ENCODE data around the gene COPZ1.
"Not testable (repeated sequence)": the region's sequence is repeated elsewhere in the genome, so short reads cannot be mapped to it uniquely, and the experiment has no call there.

Gene COPZ1

GRCh38 chr12:54312309-54312708 lies 12.6 kb upstream of the COPZ1 start:
- DNase-seq; H4K12ac ChIP-seq (ENCODE audit: low read depth, low read length); H3K9me3 ChIP-seq (ENCODE audit: insufficient read depth, low read depth, low read length); H3K4me3 ChIP-seq (ENCODE audit: low read depth, low read length); H3K18ac ChIP-seq (ENCODE audit: low read length); H3K4me1 ChIP-seq (ENCODE audit: control insufficient read depth in 1 of 2, insufficient read depth in 2 of 2, low read length in 2 of 2); H4K8ac ChIP-seq (ENCODE audit: low read depth, low read length); H2AFZ ChIP-seq (ENCODE audit: insufficient read depth, low read length, poor library complexity); H3K14ac ChIP-seq (ENCODE audit: low read length); H3K79me2 ChIP-seq (ENCODE audit: control insufficient read depth, insufficient read depth, low read length, poor library complexity); H2BK12ac ChIP-seq (ENCODE audit: low read length); H2AK5ac ChIP-seq (ENCODE audit: low read length); H3K4me2 ChIP-seq (ENCODE audit: low read length); H3K4ac ChIP-seq (ENCODE audit: low read depth, low read length); H3K23ac ChIP-seq (ENCODE audit: low read length); H3K27ac ChIP-seq (ENCODE audit: low read depth, low read length); H3K27me3 ChIP-seq (ENCODE audit: insufficient read depth, low read length); H3K9ac ChIP-seq (ENCODE audit: low read length); H3K36me3 ChIP-seq (ENCODE audit: control insufficient read depth in 1 of 2, insufficient read depth in 2 of 2, low read length in 2 of 2); H4K91ac ChIP-seq (ENCODE audit: low read depth, low read length); H3K79me1 ChIP-seq (ENCODE audit: low read length); H2BK5ac ChIP-seq (ENCODE audit: low read depth, low read length, poor library complexity); H2BK120ac ChIP-seq (ENCODE audit: insufficient read depth, low read length, poor library complexity): not testable (repeated sequence)
- WGBS (ENCODE audit: extremely low coverage, insufficient coverage, insufficient read length): no CpG with 5 or more reads among the region's 7 CpGs

DNA sequence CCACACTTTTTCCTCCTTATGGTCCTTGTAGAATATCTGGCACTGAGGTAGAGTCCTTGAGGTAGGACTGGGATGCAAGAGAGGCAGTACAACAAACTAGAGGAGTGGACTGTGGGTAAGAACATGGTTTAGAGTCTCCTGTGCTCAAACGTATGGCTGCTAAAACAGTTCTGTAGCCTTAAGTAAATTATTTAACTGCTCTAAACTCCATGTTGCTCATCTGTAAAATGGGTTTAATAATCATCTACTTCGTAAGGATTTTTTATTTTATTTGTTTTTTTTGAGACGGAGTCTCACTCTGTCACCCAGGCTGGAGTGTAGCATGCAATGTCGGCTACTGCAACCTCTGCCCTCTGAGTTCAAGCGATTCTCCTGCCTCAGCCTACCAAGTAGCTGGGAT lies 3.6 kb upstream of the COPZ1 start:
- Histone ChIP-seq H2AK5ac (ENCODE audit: low read length) (no peak overlapping the region), H4K91ac (ENCODE audit: low read depth, low read length) (no peak overlapping the region), H3K4me2 (ENCODE audit: low read length) (no peak overlapping the region), H4K8ac (ENCODE audit: low read depth, low read length) (no peak overlapping the region), H3K4ac (ENCODE audit: low read depth, low read length) (no peak overlapping the region), H2BK120ac (ENCODE audit: insufficient read depth, low read length, poor library complexity) (no peak overlapping the region), H3K27me3 (ENCODE audit: insufficient read depth, low read length) (no peaks in the 10 kb centered on the region), H3K27ac (ENCODE audit: low read depth, low read length) (no peak overlapping the region), H3K18ac (ENCODE audit: low read length) (no peak overlapping the region), H2BK5ac (ENCODE audit: low read depth, low read length, poor library complexity) (no peak overlapping the region), H4K12ac (ENCODE audit: low read depth, low read length) (no peak overlapping the region), H3K79me1 (ENCODE audit: low read length) (peaks cover 7% of the 10 kb centered on the region), H3K4me1 (ENCODE audit: control insufficient read depth in 1 of 2, insufficient read depth in 2 of 2, low read length in 2 of 2) (peaks cover 0 to 3% of the 10 kb centered on the region in 2 experiments), H3K4me3 (ENCODE audit: low read depth, low read length) (no peak overlapping the region), H3K14ac (ENCODE audit: low read length) (no peak overlapping the region), H3K9me3 (ENCODE audit: insufficient read depth, low read depth, low read length) (no peaks in the 10 kb centered on the region), H3K9ac (ENCODE audit: low read length) (no peak overlapping the region), H2BK12ac (ENCODE audit: low read length) (no peak overlapping the region), H3K23ac (ENCODE audit: low read length) (no peak overlapping the region), H2AFZ (ENCODE audit: insufficient read depth, low read length, poor library complexity) (no peak overlapping the region), H3K36me3 (ENCODE audit: control insufficient read depth in 1 of 2, insufficient read depth in 2 of 2, low read length in 2 of 2) (no peaks in the 10 kb centered on the region), H3K79me2 (ENCODE audit: control insufficient read depth, insufficient read depth, low read length, poor library complexity) (peaks cover 2% of the 10 kb centered on the region)
- no peak for DNase-seq
- no CpG with 5 or more reads among the region's 5 CpGs for WGBS (ENCODE audit: extremely low coverage, insufficient coverage, insufficient read length)

GRCh38 chr12:54325442-54326109 lies 645 bp downstream of the COPZ1 start:
- H3K4me3 ChIP-seq (ENCODE audit: low read depth, low read length): peak overlapping the region; percentile 90
- peak overlapping the region; percentile 88 for H3K4me2 ChIP-seq (ENCODE audit: low read length)
- not testable (repeated sequence) for H3K79me2 ChIP-seq (ENCODE audit: control insufficient read depth, insufficient read depth, low read length, poor library complexity); H3K79me1 ChIP-seq (ENCODE audit: low read length); H2AK5ac ChIP-seq (ENCODE audit: low read length); H2BK5ac ChIP-seq (ENCODE audit: low read depth, low read length, poor library complexity); H2AFZ ChIP-seq (ENCODE audit: insufficient read depth, low read length, poor library complexity); H3K27me3 ChIP-seq (ENCODE audit: insufficient read depth, low read length); H3K36me3 ChIP-seq (ENCODE audit: control insufficient read depth in 1 of 2, insufficient read depth in 2 of 2, low read length in 2 of 2); H3K23ac ChIP-seq (ENCODE audit: low read length); H3K9me3 ChIP-seq (ENCODE audit: insufficient read depth, low read depth, low read length); H2BK12ac ChIP-seq (ENCODE audit: low read length); H3K18ac ChIP-seq (ENCODE audit: low read length)
- H2BK120ac ChIP-seq (ENCODE audit: insufficient read depth, low read length, poor library complexity): peak overlapping the region; percentile 27
- H3K27ac ChIP-seq (ENCODE audit: low read depth, low read length): peak overlapping the region; percentile 29
- H3K4ac ChIP-seq (ENCODE audit: low read depth, low read length): peak overlapping the region; percentile 84
- H3K9ac ChIP-seq (ENCODE audit: low read length): peak overlapping the region; percentile 87
- H4K91ac ChIP-seq (ENCODE audit: low read depth, low read length): peak overlapping the region; percentile 52
- H4K8ac ChIP-seq (ENCODE audit: low read depth, low read length): peak overlapping the region; percentile 77
- H4K12ac ChIP-seq (ENCODE audit: low read depth, low read length): peak overlapping the region; percentile 55
- peak overlapping the region; percentile 61 for H3K14ac ChIP-seq (ENCODE audit: low read length)
- H3K4me1 ChIP-seq (ENCODE audit: control insufficient read depth in 1 of 2, insufficient read depth in 2 of 2, low read length in 2 of 2): peaks cover 3 to 10% of the 10 kb centered on the region in 2 experiments
- peak; percentile 10 to 58 for DNase-seq
- no CpG with 5 or more reads among the region's 22 CpGs for WGBS (ENCODE audit: extremely low coverage, insufficient coverage, insufficient read length)

- H3K27me3 ChIP-seq (ENCODE audit: insufficient read depth, low read length): no peaks in the 10 kb centered on the region
- H2BK120ac ChIP-seq (ENCODE audit: insufficient read depth, low read length, poor library complexity): no peak overlapping the region
- H3K9me3 ChIP-seq (ENCODE audit: insufficient read depth, low read depth, low read length): no peaks in the 10 kb centered on the region
- H2BK5ac ChIP-seq (ENCODE audit: low read depth, low read length, poor library complexity): no peak overlapping the region
- H2AK5ac ChIP-seq (ENCODE audit: low read length): no peak overlapping the region
- DNase-seq: no peak
- no peak overlapping the region for H2AFZ ChIP-seq (ENCODE audit: insufficient read depth, low read length, poor library complexity)
- peak overlapping the region; percentile 25 for H3K27ac ChIP-seq (ENCODE audit: low read depth, low read length)
- no peak overlapping the region for H3K14ac ChIP-seq (ENCODE audit: low read length)
- H3K79me1 ChIP-seq (ENCODE audit: low read length): peaks cover 10% of the 10 kb centered on the region
- H3K4me1 ChIP-seq (ENCODE audit: control insufficient read depth in 1 of 2, insufficient read depth in 2 of 2, low read length in 2 of 2): peaks cover 6 to 16% of the 10 kb centered on the region in 2 experiments
- H3K23ac ChIP-seq (ENCODE audit: low read length): no peak overlapping the region
- H4K91ac ChIP-seq (ENCODE audit: low read depth, low read length): peak overlapping the region; percentile 13
- no peak overlapping the region for H4K12ac ChIP-seq (ENCODE audit: low read depth, low read length)
- H3K4ac ChIP-seq (ENCODE audit: low read depth, low read length): no peak overlapping the region
- H2BK12ac ChIP-seq (ENCODE audit: low read length): no peak overlapping the region
- WGBS (ENCODE audit: extremely low coverage, insufficient coverage, insufficient read length): no CpG with 5 or more reads among the region's 6 CpGs
- H3K4me2 ChIP-seq (ENCODE audit: low read length): no peak overlapping the region
- no peak overlapping the region for H3K18ac ChIP-seq (ENCODE audit: low read length)
- H3K9ac ChIP-seq (ENCODE audit: low read length): no peak overlapping the region
- H3K4me3 ChIP-seq (ENCODE audit: low read depth, low read length): no peak overlapping the region
- H4K8ac ChIP-seq (ENCODE audit: low read depth, low read length): no peak overlapping the region
- no peaks in the 10 kb centered on the region for H3K36me3 ChIP-seq (ENCODE audit: control insufficient read depth in 1 of 2, insufficient read depth in 2 of 2, low read length in 2 of 2)
- peaks cover 2% of the 10 kb centered on the region for H3K79me2 ChIP-seq (ENCODE audit: control insufficient read depth, insufficient read depth, low read length, poor library complexity)
Measured at GRCh38 chr12:54328595-54329337, 3.8 kb downstream of the COPZ1 start.

Measured in trophoblast cell (in vitro differentiated cells and primary cell).